NCI-H1048 (cell line): ENCODE results near the gene DIO3.

ENCODE experiments used
- DNase-seq: peaks from one replicate; lab custom pipeline; 2025; lab: John Stamatoyannopoulos, UW

Gene DIO3

GRCh38 chr14:101598571-101599233, 37.4 kb downstream of the DIO3 start:
- DNase-seq = no peak

- no peak for DNase-seq
These were observed 38.1 kb downstream of the DIO3 start for GRCh38 chr14:101599234-101599885.

GRCh38 chr14:101600336-101600890, 39.1 kb downstream of the DIO3 start:
- DNase-seq = no peak

- no peak for DNase-seq
These were observed 39.8 kb downstream of the DIO3 start for GRCh38 chr14:101600891-101601605.

- no peak for DNase-seq
These were observed 40.5 kb downstream of the DIO3 start for GRCh38 chr14:101601606-101602465.

GRCh38 chr14:101602466-101602840, 41.2 kb downstream of the DIO3 start:
- DNase-seq = no peak

GRCh38 chr14:101603096-101603495, 41.8 kb downstream of the DIO3 start:
- DNase-seq = no peak

GRCh38 chr14:101604228-101604934, 43.1 kb downstream of the DIO3 start:
- DNase-seq = no peak

- DNase-seq = no peak
These were observed 43.9 kb downstream of the DIO3 start for GRCh38 chr14:101604935-101605780.

- DNase-seq = no peak
These were observed 44.5 kb downstream of the DIO3 start for GRCh38 chr14:101605836-101606235.
